Peyer's patch (tissue), 4 donors: ENCODE data around the gene CSNK2A2. TPM values are rescaled to one million over a fixed set of nuclear protein-coding genes. Genes with fewer than 3 reads are reported as not detected.

Source experiments
- DNase-seq, 3 donors: peaks; one replicate each; pipeline ENCODE4 v3.0.0-alpha.2; 2017 to 2019
- H3K27ac ChIP-seq, 4 donors: fragments of 200-600 bp; sonication (generic); one replicate each; pipeline ENCODE4 v1.5.1; 2016 to 2019
- H3K27me3 ChIP-seq, 2 donors: fragments of 200-600 bp; sonication (generic); one replicate each; pipeline ENCODE4 v1.5.1; 2019
- H3K36me3 ChIP-seq, 3 donors: fragments of 200-600 bp; sonication (generic); one replicate each; pipeline ENCODE4 v1.5.1; 2016 to 2019
- H3K4me1 ChIP-seq, 4 donors: fragments of 200-600 bp; sonication (generic); one replicate each; pipeline ENCODE4 v1.5.1; 2016 to 2019
- H3K4me3 ChIP-seq, 4 donors: fragments of 200-600 bp; sonication (generic); 1 replicate in 3 of 4; 2 replicates in 1 of 4; pipeline ENCODE4 v1.5.1; 2016 to 2019; ENCODE audit warnings: mild to moderate bottlenecking in 1 of 4
- H3K9me3 ChIP-seq, 4 donors: fragments of 200-600 bp; sonication (generic); one replicate each; pipeline ENCODE4 v1.5.1; 2016 to 2019; ENCODE audit warnings: mild to moderate bottlenecking in 1 of 4
- POLR2A ChIP-seq, 2 donors: fragments of 450-650 bp; IDR thresholded peaks; one replicate each; pipeline ENCODE4 v1.5.1; 2017; ENCODE audit warnings: antibody characterized with exemption in 2 of 2, mild to moderate bottlenecking in 2 of 2, moderate library complexity in 2 of 2
- total RNA-seq, 4 donors: library from RNA; depleted of rRNA; stranded (reverse); fragments of >200 nt; gene quantifications; one replicate each; pipeline ENCODE4 v1.1.0, GENCODE V29; 2016
- TF ChIP-seq, protein P1 (sequence below), 6 experiments: fragments of 450-650 bp in 4 of 6; fragments of 200-600 bp in 2 of 6; sonication (generic) in 1 of 6; IDR thresholded peaks; one replicate each; pipeline ENCODE4 v1.5.1; 2017 to 2019; ENCODE audit warnings: antibody characterized with exemption in 6 of 6, mild to moderate bottlenecking in 3 of 6, moderate library complexity in 1 of 6

The CSNK2A2 gene
- total RNA-seq, 4 donors from 2014 or later = 25.1 to 36.4 (median 29.6) TPM

GRCh38 chr16:58218786-58219185, 20.9 kb upstream of the CSNK2A2 start:
- no peak overlapping the region for H3K4me3 ChIP-seq
- no peak for TF ChIP-seq POLR2A (IDR thresholded peaks at IDR 0.05)
- TF ChIP-seq, protein P1, sequence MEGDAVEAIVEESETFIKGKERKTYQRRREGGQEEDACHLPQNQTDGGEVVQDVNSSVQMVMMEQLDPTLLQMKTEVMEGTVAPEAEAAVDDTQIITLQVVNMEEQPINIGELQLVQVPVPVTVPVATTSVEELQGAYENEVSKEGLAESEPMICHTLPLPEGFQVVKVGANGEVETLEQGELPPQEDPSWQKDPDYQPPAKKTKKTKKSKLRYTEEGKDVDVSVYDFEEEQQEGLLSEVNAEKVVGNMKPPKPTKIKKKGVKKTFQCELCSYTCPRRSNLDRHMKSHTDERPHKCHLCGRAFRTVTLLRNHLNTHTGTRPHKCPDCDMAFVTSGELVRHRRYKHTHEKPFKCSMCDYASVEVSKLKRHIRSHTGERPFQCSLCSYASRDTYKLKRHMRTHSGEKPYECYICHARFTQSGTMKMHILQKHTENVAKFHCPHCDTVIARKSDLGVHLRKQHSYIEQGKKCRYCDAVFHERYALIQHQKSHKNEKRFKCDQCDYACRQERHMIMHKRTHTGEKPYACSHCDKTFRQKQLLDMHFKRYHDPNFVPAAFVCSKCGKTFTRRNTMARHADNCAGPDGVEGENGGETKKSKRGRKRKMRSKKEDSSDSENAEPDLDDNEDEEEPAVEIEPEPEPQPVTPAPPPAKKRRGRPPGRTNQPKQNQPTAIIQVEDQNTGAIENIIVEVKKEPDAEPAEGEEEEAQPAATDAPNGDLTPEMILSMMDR (IDR thresholded peaks at IDR 0.05) = no peak

GRCh38 chr16:58217311-58217925, 19.5 kb upstream of the CSNK2A2 start:
- no peaks in the 10 kb centered on the region for H3K9me3 ChIP-seq
- H3K4me1 ChIP-seq = no peaks in the 10 kb centered on the region
- no peak for DNase-seq
- no peaks in the 10 kb centered on the region for H3K36me3 ChIP-seq
- TF ChIP-seq POLR2A (IDR thresholded peaks at IDR 0.05) = no peak
- TF ChIP-seq, protein P1 (IDR thresholded peaks at IDR 0.05) = no peak
- H3K4me3 ChIP-seq = no peak overlapping the region
- no peaks in the 10 kb centered on the region for H3K27me3 ChIP-seq
- H3K27ac ChIP-seq = no peak overlapping the region

More at GRCh38 chr16:58218786-58219185, 20.9 kb upstream of the CSNK2A2 start:
- no peaks in the 10 kb centered on the region for H3K36me3 ChIP-seq
- DNase-seq = no peak
- no peaks in the 10 kb centered on the region for H3K4me1 ChIP-seq
- H3K9me3 ChIP-seq = no peaks in the 10 kb centered on the region
- no peaks in the 10 kb centered on the region for H3K27me3 ChIP-seq
- no peak overlapping the region for H3K27ac ChIP-seq

DNA sequence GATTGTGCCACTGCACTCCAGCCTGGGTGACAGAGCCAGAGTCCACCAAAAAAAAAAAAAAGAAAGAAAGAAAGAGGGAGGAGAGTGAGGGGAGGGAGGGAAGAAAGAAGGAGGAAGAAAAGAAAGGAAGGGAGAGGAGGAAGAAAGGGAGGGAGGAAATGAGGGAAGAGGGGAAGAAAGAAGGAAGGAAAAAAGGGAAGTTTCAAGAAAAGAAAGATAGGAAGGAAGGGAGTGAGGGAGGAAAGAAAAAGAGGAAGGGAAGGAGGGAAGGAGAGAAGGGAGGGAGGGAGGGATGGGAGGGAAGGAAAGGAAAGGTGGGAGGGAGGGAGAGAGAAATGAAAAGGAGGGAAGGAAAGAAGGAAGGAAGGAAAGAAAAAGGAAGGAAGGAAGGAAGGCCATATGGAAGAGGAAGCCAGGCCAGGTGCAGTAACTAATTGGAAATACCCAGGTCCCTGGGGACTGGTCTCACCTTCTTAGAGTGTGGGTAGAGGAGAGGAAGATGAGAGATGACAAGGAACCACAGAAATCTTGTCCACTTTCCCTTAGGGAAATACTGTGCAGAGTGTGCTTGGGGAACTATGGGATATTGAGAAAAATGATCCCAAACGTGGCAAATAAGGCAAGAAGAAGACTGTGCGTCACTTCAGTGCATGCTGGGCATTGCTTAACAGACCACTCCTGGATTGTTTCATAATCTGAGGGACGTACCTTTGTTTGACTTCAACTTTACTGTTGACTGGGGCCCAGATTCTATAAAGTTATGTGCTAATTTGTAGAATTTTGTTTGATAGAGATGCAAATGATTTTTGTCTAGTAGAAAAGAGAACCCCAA, 15.1 kb upstream of the CSNK2A2 start:
- Histone ChIP-seq H3K27ac (no peak overlapping the region), H3K36me3 (no peaks in the 10 kb centered on the region), H3K4me3 (no peak overlapping the region), H3K27me3 (no peaks in the 10 kb centered on the region), H3K4me1 (no peaks in the 10 kb centered on the region), H3K9me3 (no peaks in the 10 kb centered on the region)
- no peak for DNase-seq
- TF ChIP-seq, protein P1 (IDR thresholded peaks at IDR 0.05) = no peak
- no peak for TF ChIP-seq POLR2A (IDR thresholded peaks at IDR 0.05)

- TF ChIP-seq, protein P1 (IDR thresholded peaks at IDR 0.05) = no peak
- no peak for TF ChIP-seq POLR2A (IDR thresholded peaks at IDR 0.05)
- no peaks in the 10 kb centered on the region for H3K9me3 ChIP-seq
- H3K36me3 ChIP-seq = no peaks in the 10 kb centered on the region
- H3K4me3 ChIP-seq = no peak overlapping the region
- no peaks in the 10 kb centered on the region for H3K27me3 ChIP-seq
- no peak overlapping the region for H3K27ac ChIP-seq
- H3K4me1 ChIP-seq = no peaks in the 10 kb centered on the region
- no peak for DNase-seq
Observed at GRCh38 chr16:58211846-58212245, 13.9 kb upstream of the CSNK2A2 start.

DNA sequence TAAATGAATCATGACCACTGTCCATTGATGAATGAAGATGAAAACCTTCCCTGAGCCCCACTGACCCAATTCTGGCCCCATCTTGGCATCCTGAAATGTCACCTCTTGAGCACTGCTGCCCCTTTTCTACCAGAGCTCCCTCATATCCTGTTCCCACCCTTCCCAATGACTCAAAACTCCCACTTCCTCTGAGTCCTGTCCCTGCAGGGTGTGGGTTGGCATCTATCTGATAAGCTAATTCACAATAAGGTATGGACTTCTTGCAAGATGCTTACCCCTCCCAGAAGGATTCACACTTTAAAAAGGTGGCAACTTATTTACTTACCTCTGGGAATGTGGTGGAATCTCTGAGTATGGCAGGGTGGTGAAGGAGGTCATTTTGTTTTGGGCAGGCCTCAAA, 13.3 kb upstream of the CSNK2A2 start:
- Histone ChIP-seq H3K4me3 (no peak overlapping the region), H3K4me1 (no peaks in the 10 kb centered on the region), H3K27ac (no peak overlapping the region)

More for the DNA sequence above, 13.3 kb upstream of the CSNK2A2 start:
- DNase-seq = no peak
- H3K27me3 ChIP-seq = no peaks in the 10 kb centered on the region
- H3K9me3 ChIP-seq = no peaks in the 10 kb centered on the region
- TF ChIP-seq, protein P1 (IDR thresholded peaks at IDR 0.05) = no peak
- no peak for TF ChIP-seq POLR2A (IDR thresholded peaks at IDR 0.05)
- H3K36me3 ChIP-seq = no peaks in the 10 kb centered on the region
